ENCODE results near the gene PGPEP1. TPM values are rescaled to one million over a fixed set of nuclear protein-coding genes. Genes with fewer than 3 reads are reported as not detected.
A peak's percentile ranks its signal among the peaks of the same experiment; 100 is the strongest.

Gene PGPEP1
- polyA plus RNA-seq, 1 experiment = 22.0 TPM

GRCh38 chr19:18368504-18369222 lies 28.3 kb downstream of the PGPEP1 start:
- POLR2A ChIA-PET = interaction anchor here (0.8 kb wide), 1 partner anchor 12 kb away, joined by 3 read pairs; no protein-coding TSS in a partner anchor
- no peaks in the 10 kb centered on the region for H3K27me3 ChIP-seq (ENCODE audit: control insufficient read depth, insufficient read depth, low read length)
- no peak for DNase-seq (ENCODE audit: low read depth, low spot score)
- H3K9me3 ChIP-seq (ENCODE audit: control insufficient read depth, insufficient read depth, low read length) = peaks cover 7% of the 10 kb centered on the region; the same call in 1 of the 2 replicates
- no peak for TF ChIP-seq CTCF (IDR thresholded peaks at IDR 0.05; ENCODE audit: low read depth, low read length)
- peak overlapping the region; percentile 11 for H3K27ac ChIP-seq (ENCODE audit: low read depth, low read length)
- H3K4me3 ChIP-seq (ENCODE audit: low read depth, low read length) = no peak overlapping the region
- CTCF ChIA-PET = no interaction called here

GRCh38 chr19:18373407-18373891 lies 33.1 kb downstream of the PGPEP1 start:
- no peak for TF ChIP-seq CTCF (IDR thresholded peaks at IDR 0.05; ENCODE audit: low read depth, low read length)
- ChIA-PET POLR2A (no interaction called here), CTCF (interaction anchor here (0.6 kb wide), 1 partner anchor 46 kb away, joined by 3 read pairs; no protein-coding TSS in a partner anchor)
- Histone ChIP-seq H3K27me3 (ENCODE audit: control insufficient read depth, insufficient read depth, low read length) (no peaks in the 10 kb centered on the region), H3K27ac (ENCODE audit: low read depth, low read length) (peak overlapping the region; percentile 96), H3K4me3 (ENCODE audit: low read depth, low read length) (no peak overlapping the region), H3K9me3 (ENCODE audit: control insufficient read depth, insufficient read depth, low read length) (no peaks in the 10 kb centered on the region; the same call in 1 of the 2 replicates)
- DNase-seq (ENCODE audit: low read depth, low spot score) = no peak

- TF ChIP-seq CTCF (IDR thresholded peaks at IDR 0.05; ENCODE audit: low read depth, low read length) = no peak
- Histone ChIP-seq H3K27ac (ENCODE audit: low read depth, low read length) (peak overlapping the region; percentile 96), H3K27me3 (ENCODE audit: control insufficient read depth, insufficient read depth, low read length) (no peaks in the 10 kb centered on the region), H3K9me3 (ENCODE audit: control insufficient read depth, insufficient read depth, low read length) (no peaks in the 10 kb centered on the region; the same call in 1 of the 2 replicates), H3K4me3 (ENCODE audit: low read depth, low read length) (no peak overlapping the region)
- peak; percentile 96 for DNase-seq (ENCODE audit: low read depth, low spot score)
- POLR2A ChIA-PET = interaction anchor here (1.0 to 1.1 kb wide), 2 partner anchors 10 to 12 kb away, joined by 3 to 6 read pairs; partner anchors contain the start of gene GDF15
- CTCF ChIA-PET = no interaction called here
Measured at GRCh38 chr19:18373892-18374629, 33.7 kb downstream of the PGPEP1 start.

GRCh38 chr19:18377026-18377425 lies 36.6 kb downstream of the PGPEP1 start:
- no peak for TF ChIP-seq CTCF (IDR thresholded peaks at IDR 0.05; ENCODE audit: low read depth, low read length)
- CTCF ChIA-PET = interaction anchor here (0.7 kb wide), 2 partner anchors 84 to 357 kb away, joined by 6 to 7 read pairs; no protein-coding TSS in a partner anchor
- Histone ChIP-seq H3K27me3 (ENCODE audit: control insufficient read depth, insufficient read depth, low read length) (no peaks in the 10 kb centered on the region), H3K27ac (ENCODE audit: low read depth, low read length) (no peak overlapping the region), H3K9me3 (ENCODE audit: control insufficient read depth, insufficient read depth, low read length) (no peaks in the 10 kb centered on the region; the same call in 1 of the 2 replicates), H3K4me3 (ENCODE audit: low read depth, low read length) (no peak overlapping the region)
- no peak for DNase-seq (ENCODE audit: low read depth, low spot score)
- POLR2A ChIA-PET = no interaction called here
